Activated naive CD4-positive, alpha-beta T cell (primary cell): ENCODE results near the gene PRSS38.

Experiments
- DNase-seq, 4 experiments: peaks; one replicate each; lab custom pipeline; 2025; lab: John Stamatoyannopoulos, UW

Gene PRSS38

DNA sequence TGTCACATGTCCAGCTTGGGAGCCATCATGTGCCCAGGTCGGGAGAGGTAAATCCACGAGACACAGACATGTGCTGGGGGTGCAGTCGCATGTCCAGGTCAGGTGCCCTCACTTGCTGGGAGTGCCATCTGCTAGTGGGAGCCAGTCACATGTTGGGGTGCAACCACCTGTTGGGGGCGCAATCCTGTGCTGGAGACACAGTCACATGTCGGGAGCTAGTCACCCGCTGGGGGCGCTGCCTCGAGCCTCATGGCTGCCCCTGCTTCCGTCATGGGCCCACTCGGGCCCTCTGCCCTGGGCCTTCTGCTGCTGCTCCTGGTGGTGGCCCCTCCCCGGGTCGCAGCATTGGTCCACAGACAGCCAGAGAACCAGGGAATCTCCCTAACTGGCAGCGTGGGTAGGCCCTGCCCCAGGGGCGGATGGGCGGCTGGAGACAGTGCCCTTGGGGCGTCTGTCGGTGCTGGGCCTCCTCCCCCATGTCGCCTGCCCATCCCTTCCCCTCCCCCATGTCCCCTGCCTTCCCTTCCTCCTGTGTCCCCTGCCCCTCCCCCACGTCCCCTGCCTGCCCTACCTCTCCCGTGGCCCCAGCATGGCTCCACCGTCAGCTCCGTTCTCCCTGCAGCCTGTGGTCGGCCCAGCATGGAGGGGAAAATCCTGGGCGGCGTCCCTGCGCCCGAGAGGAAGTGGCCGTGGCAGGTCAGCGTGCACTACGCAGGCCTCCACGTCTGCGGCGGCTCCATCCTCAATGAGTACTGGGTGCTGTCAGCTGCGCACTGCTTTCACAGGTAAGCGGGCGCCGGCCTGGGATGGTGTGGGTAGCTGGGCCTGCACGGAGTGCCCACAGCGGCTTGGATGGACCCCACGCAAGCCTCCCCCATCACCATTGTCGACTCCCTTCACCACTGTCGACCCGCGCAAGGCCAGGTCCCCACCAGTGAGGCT lies at the start of gene PRSS38:
TSS of gene PRSS38 (plus strand) at position 208 of the 942 bp plus-strand sequence. CDS start at position 250, 42 bp downstream.
- no peak for DNase-seq

DNA sequence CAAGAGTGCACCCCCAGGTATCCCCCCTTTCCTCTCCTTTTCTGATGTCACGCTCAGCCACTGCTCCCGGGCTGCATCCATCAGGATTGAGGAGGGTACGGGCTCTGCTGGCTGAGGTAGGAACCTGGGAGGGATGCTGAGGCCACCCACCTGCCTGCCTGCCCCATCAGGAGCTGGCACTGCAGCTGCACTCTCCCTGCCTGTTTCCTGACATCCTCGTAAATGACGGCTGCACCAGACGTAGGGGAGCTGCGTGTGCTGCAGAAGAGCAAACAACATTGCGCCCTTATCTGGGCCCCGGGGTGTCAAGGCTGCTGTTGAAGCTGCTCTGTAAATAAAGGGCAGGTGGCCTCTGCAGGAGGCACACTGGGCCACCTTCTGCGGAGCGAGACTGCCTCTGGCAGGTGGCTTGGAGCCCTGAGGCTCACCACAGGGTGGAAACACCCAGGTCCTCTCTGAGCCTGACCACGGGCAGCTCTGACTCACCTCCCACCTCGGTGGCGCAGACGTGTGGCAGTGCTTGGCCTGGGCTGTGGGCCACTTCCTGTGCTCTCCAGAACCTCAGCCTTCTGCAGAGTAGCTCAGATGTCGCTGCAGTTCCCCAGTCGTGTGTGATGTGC lies 49.4 kb upstream of the PRSS38 start:
- peak in 2 of 4 experiments; percentile 56 to 62 for DNase-seq

DNA sequence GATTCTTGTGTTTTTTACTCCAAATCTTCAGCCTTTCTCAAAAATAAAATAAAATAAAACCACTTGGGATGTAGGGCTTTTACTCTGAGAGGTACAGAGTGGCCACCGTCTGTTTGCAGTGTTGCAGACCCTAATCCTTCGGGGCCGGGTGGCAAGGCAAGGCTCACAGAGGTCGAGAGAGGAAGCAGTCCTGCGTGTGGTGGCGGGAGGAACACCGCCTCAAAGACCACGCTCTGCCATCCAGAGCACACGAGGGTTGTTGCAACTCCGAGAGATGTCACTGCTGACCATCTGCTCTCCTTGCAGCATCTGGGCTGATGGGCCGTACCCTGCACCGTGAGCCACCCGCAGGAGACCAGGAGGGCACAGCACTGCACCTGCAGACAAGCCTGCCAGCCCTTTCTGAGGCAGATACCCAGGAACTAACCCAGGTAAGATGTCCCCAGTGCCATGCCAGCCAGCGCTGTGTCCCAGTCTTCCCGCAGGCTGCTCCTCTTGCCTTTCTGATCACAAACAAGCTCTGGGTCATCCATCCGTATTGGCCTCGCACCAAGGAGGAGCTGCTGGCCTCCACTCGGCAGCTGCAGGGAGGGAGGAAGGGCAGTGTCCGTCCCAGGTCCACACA lies 48.7 kb upstream of the PRSS38 start:
- DNase-seq, result no peak

DNA sequence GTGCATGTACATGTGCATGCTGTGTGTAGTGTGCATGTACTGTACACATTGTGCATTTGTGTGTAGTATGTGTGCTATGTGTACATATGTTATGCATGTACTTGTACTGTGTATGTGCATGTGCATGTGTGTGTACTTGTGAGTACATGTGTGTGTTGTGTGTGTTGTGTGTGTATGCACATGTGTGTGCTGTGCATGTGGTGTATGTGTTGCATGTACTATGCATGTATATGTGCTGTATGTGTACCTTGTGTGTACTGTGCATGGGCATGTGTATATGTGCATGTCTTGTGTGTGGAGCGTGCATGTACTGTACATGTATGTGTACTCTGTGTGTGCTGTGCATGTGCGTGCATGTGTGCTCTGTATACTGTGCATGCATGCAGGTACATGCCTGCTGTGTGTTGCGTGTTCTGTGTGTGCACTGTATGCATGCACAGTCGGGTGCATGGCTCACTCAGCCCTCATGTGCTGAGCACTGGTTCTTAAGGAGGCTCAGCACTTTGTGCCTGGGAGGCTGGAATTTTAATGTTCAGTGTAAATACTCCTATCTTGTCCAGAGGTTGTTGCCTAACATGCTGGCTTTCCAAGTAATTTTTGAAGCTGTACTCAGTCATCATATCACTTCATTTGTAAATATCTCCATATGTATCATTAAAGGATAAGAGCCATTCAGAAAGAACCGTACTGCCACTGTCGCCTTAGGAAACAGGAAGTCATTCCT lies 47.9 kb upstream of the PRSS38 start:
- DNase-seq, result no peak

DNA sequence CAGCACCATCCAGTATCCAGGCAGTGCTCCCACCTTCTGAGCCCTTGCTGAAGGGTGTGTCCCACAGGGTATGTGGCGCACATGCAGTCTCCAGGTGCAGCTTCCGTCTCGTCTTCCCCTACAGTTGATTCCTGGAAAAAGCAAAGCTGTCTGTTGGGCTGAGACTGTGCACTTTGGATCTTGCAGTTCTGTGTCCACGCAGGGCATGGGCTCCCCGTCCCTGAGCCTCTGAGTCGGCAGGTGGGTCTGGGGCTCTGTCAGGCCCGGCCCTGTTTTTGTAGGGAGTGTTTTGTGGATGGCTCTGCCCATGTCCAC lies 47.4 kb upstream of the PRSS38 start:
- DNase-seq, result no peak

DNA sequence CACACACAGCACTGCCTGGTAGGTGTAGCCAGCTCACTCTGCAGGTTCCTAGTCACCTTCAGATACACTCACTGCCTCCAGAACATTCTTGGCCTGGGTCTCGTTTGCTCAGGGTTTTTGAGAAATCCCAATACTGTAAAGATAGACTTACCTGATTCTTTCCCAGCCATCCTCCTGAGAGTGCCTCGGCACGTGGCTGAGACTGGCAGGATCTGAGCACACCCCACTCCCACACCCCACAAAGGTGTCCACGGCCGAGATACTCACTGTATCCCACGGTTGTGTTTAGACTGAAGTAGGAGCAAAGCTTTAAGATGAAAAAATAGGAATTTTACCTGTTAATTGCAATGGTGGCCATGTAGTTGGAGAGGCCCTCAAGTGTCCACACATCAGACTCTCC lies 46.8 kb upstream of the PRSS38 start:
- DNase-seq, result no peak

DNA sequence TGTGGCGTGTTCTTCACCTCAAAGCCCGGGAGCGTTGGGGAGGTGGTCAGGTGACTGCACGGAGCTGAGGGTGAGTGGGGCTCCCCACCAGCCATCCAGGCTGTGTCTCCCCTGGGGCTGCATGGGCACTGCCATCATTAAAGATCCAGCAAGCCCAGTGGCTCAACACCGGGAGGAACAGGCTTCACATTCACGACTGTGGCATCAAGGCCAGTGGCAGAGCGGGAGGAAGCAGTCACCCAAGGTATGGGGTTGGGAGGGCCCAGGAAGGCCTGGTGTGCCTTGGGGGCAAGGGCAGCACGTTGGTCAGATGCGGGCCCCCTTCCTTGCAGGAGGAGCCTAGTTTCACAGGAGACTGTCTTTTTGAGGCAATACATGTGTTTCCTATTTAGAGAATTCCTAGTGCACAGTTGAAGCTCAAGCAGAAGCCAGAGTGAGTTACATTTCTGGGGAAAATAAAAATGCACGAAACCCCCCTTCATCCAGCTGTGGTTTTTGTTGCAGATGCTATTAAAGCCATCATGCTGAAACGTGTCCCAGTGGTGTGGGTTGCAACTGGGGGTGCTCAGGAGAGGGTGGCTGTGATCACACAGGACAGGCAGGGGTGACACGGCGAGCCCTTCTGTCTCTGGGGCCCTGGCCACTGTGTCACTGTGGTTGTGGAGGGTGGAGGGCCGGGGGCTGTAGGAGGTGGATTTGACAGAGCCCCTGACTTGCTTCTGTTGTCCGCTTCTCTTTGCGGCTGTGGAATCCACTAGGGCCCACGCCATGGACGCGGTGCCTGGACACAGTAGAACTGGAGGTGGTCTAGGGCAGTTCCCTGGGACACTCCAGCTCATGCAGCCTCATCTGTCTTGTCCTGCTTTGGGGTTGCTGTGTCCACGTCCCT lies 46.2 kb upstream of the PRSS38 start:
- DNase-seq, result no peak

DNA sequence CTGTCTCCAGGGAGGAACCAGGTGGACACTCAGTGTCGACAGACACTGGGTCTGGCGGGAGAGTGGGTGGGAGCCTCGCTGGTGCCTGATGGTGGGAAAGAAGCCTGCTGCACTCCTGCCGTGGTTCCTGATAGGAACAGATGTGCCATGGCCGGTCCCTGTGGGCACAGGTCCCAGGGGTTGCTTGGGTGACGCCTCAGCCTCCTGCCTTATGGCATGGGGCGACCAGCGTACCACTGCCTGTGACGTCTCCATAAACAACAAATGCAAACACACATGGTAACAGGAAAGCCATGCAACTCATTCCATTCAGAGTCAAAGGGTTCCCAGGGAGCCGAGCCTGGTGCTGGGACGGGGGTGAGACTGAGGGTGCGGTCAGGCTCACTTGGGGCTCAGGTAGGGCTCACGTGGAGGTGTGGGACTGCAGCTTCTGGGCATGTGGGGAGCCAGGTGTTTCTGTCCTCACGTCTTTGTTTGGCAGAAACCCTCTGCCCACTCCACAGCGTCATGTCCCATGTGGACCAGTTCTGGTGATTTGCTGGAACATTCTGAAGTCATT lies 45.5 kb upstream of the PRSS38 start:
- no peak for DNase-seq

DNA sequence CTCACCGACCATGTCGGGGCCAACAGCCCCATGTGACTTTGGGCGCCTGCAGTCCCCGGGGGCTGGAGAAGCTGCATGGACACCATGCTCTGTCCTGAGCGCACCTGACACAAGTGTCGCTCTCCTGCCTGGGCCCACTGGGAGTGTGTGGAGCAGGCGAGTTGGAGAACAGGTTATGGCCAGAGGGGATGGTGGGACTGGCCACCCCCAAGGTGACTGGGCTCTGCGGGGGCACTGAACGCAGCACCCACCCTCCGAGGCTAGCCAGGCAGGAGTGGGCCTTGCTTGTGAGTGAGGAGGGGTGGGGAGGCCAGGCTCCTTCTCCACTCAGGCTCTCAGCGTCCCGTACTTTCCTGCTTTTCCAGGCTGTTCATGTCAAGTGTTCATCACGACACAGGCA lies 44.7 kb upstream of the PRSS38 start:
- no peak for DNase-seq

DNA sequence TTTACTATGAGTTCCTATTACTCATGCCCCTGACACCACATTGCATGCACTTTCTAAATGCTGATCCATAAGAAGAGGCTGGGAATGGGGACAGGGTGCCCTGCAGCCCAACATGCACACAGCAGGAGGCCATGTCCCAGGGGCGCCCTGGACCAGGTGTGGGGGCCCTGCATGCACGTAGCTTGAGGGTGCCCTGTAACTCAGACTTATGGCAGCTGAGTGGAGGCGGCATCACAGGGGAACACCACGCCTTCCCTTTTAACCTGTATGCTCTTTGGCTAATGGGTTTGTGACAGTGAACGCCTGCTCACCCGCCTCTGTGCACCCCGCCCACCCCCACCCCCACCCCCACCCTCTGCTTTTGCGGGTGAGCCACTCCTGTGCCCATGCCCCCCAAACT lies 44.1 kb upstream of the PRSS38 start:
- DNase-seq, result no peak

DNA sequence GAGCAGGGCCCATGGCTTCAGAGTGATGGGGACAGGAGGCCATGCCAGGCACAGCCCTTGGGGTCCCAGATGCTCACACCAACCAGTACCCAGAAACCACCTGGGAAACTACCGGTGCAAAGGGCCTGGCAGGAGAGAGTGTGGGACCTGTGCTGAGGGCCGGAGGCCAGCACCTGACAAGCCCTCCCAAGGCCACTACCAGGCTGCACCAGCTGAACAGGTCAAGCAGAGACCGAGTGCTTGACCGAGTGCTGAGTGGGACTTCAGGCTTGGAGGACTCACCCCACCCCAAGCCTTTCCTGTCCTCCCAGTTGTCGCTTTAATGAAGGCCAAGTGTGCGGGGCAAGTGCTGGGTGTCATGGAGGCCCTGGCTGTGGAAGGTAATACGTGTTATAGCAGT lies 43.7 kb upstream of the PRSS38 start:
- DNase-seq, result no peak

DNA sequence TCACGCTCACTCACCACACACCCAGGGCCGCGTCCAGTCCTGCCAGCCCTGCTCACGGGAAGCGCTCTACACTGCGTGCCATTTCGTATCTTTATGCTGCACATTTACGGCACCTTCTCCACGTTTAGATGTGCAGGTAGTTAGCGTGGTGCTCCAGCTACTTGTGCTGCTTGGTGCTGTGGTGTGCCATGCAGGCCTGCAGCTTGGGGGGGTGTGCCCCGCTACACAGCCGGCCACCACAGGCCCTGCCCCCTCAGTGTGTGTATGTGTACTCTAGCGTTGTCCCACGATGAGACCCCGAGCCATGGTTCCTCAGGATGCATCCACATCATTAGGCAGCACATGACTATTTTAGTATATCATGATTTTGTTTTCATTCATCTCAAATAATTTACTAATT lies 41.9 kb upstream of the PRSS38 start:
- DNase-seq, result no peak

DNA sequence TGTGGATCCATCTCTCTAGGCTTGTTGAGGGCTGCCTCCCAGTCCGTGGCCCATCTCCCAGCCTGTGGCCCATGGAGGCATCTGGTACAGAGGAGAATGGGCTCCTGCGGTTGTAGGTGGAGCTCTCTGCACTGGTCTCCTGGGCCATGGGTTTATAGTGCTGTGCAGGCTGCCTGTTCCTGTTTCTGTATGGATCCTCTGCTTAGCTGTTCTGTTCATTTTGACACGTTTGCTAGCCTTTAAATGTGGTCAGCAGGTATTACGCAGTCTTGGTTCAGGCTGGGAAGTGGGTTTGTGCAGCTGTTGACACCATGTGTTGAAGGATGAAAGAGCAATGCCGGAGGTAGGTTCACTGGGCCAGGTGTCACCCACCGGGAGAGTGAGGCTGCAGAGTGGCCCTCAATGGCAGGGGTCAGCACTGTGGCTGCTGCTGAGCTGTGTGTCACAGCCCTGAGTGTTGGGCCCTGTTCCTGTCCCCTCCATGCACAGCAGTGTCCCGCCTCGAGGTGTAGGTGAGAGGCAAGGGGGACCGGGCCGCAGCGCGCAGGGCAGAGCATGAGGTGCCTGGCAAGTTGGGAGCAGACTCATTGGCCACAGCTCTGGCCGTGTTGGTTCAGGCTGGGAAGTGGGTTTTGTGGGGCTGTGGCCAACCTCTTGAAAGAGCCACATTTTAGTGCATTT lies 41.3 kb upstream of the PRSS38 start:
- no peak for DNase-seq

DNA sequence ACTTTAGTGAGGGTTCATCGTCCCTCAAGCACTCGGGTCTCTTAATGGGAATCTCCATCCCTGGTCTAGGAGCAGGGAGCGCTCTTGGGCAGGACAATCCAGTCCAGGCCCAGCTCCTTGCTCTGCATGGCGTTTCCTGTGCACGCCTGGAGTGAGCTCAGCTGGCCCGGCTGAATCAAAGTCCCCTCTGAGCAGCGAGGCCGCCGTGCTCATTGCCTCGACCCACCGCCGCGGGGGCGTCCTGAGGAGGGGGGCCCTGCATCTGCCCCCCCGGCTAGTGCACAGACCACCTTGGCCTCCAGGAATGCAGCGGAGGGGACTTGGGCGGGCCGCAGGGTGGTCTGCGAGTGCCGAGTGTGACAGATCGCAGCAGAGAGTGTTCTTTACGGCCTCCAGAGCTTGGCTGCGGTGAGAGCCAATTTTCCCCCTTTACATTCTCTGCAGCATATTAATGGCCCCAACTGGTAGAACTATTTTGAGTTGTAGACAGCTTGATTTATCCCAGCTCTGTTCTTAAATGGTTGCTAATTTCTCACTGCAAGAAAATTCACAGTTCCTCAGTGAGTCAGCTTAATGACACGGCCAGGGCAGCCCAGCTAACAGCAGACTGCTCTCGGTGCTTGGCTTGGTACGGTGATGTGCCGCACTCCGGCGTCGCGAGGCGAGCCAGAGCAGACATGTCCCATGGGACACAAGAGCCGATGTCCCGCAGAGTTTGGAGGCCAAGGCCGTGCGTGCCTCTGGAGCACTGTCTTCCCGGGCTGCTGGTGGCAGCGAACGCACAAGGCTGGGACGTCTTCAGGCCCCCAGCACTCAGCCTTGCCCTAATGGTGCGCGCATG lies 40.4 kb upstream of the PRSS38 start:
- no peak for DNase-seq

DNA sequence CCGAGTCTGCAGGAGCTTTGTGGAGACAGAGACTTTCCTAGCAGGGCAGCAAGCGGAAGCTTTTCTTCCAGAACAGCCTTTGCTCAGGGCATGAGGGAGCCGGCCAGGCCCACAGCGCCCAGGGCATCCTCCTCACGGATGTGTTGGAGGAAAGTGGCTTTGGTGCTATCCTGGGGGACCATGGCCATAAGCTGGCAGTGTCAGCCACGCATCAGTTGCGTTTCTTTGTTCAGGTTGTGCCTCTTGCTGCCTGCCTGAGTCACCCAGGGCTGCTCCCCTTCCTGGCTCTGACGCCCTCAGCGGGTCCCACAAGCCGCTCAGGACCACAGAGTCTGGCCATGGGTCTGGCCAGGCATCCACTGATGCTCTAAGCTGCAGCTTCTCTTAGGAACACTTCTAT lies 39.6 kb upstream of the PRSS38 start:
- no peak for DNase-seq

DNA sequence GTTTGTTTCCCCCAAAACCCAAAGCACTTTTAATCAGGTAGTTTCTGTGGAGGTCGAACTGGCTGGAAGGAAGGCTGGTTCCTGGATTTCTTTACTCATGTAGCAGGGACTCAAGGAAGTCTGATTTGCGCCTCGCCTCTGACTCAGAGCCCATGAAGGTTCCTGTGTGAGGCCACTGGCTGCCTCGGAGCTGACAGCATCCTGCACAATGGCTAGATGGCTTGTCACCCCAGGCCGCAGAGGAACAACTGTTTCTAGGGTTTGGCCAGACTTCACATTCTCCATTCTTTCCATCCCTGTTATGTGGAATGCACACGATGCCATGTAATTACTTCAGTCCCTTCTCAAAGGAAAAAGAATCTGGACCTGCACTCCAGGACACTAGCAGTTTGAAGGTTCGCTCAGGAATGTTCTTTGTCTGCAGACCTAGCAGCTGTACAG lies 39.1 kb upstream of the PRSS38 start:
- DNase-seq, result no peak

DNA sequence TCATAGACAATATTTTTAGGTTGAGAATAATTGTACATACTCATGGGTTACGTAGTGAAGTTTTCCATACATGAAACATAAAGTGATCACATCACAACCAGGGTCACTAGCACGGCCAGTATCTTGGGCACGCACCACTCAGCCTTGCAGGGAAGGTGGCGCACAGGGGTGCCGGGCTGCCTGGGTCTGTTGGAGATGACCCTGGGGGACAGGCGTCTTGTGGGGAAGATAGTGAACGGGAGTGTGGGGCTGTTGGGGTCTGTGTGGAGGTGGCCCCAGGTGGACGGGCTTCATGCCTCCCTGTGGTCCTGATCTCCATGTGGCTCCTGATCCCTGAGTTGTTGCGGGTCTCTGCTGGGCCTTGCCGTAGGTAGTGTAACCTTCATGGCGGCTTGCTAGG lies 38.3 kb upstream of the PRSS38 start:
- no peak for DNase-seq

DNA sequence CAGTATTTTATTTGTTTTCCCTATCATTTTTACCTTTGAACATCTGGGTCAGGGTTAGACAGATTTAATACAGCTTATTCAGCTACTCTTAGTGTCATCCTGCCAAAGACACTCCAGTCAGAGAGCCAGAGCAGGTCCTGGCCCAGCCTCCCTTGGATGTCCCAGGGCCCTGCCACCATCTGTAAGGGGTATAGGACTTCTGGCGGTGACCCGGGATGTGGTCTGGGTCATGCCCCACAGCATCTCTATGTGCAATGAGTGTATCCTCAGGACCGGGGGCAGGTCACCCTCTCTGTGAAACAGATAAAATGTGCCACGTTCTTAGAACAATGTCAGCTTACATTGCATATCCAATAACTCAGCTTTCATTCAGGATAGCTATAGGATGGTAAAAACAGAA lies 37.8 kb upstream of the PRSS38 start:
- DNase-seq, result no peak

DNA sequence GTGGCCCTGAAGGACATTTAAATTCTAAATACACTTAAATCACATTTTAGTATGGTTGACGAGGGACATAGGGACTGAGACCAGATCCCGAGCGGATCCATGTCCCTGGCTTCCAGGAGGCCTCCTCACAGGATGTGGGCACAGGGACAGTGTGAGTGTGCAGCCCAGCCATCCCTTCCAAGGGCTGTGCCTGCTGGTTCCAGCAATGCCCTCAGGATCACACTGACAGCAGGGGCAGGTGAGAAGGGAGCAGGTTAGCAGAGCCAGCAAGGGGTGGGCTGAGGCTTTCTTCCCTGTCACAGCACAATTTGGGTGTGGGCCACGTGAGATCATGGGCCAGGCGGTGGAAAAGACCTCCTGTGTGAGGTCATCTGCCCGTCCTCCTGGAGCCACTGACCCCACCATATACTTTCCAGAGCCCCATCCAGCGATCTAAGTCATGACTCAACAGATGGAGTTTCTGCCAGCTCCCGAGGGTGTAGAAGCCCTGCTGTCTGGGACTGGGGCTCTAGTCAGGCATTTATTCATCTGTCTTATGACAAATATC lies 37.0 kb upstream of the PRSS38 start:
- DNase-seq, result no peak
